Fibroblast of lung (primary cell): Measurements from ENCODE around the gene PET117.

ENCODE experiments used
- EZH2 ChIP-seq: IDR thresholded peaks from 2 replicates; pipeline ENCODE4 v1.5.1; 2012; ENCODE audit warnings: low read length, control low read depth, mild to moderate bottlenecking; ENCODE audit errors: missing control alignments
- TF ChIP-seq, protein P1 (sequence below), 2 donors: IDR thresholded peaks in 1 of 2; conservative IDR thresholded peaks in 1 of 2; 1 replicate in 1 of 2; 2 replicates in 1 of 2; pipeline ENCODE4 v1.5.1; 2011 to 2012; ENCODE audit warnings: low read length in 2 of 2, control low read depth in 1 of 2, inconsistent platforms in 1 of 2, low read depth in 1 of 2, mild to moderate bottlenecking in 1 of 2

DNA sequence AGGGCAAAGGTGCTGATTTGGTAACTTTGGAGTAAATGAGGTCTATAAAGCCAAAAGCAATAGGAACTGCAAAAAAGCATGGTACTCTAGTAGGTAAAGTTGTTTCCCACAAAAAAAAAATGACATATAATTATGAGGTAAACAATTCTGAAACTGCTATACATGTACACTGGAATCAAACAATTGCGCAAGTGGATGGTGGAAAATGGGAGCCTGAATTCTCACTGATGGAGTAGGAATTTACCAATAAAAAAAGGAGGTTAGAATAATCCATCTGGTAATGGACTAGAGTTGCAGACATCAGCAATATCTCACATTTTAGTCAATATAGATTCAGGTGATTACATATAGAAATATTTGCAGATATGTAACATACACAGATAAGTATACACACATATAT lies 5.0 kb upstream of the PET117 start:
- no peak for TF ChIP-seq EZH2
- TF ChIP-seq, protein P1, sequence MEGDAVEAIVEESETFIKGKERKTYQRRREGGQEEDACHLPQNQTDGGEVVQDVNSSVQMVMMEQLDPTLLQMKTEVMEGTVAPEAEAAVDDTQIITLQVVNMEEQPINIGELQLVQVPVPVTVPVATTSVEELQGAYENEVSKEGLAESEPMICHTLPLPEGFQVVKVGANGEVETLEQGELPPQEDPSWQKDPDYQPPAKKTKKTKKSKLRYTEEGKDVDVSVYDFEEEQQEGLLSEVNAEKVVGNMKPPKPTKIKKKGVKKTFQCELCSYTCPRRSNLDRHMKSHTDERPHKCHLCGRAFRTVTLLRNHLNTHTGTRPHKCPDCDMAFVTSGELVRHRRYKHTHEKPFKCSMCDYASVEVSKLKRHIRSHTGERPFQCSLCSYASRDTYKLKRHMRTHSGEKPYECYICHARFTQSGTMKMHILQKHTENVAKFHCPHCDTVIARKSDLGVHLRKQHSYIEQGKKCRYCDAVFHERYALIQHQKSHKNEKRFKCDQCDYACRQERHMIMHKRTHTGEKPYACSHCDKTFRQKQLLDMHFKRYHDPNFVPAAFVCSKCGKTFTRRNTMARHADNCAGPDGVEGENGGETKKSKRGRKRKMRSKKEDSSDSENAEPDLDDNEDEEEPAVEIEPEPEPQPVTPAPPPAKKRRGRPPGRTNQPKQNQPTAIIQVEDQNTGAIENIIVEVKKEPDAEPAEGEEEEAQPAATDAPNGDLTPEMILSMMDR (conservative IDR thresholded peaks at IDR 0.05 in 1 of 2, IDR thresholded peaks at IDR 0.05 in 1 of 2; ENCODE audit: low read depth in 1 of 2, low read length in 2 of 2): no peak
